Measurements from ENCODE around the gene NMT1. TPM values are rescaled to one million over a fixed set of nuclear protein-coding genes. Genes with fewer than 3 reads are reported as not detected.

Gene NMT1
- total and polyA plus RNA-seq, 2 of the 13 experiments (the other 11 are each of a cell fraction or from before 2014, with no cell fraction given): 75.7 to 142 TPM

GRCh38 chr17:45060382-45060796 is 728 bp upstream of the NMT1 start (continued):
- TF ChIP-seq ZNF275 (CRISPR knock-in tag; IDR thresholded peaks at IDR 0.05; ENCODE audit: borderline replicate concordance) (no peak), ZNF766 (CRISPR knock-in tag; IDR thresholded peaks at IDR 0.05; ENCODE audit: borderline replicate concordance) (no peak; the same call in 1 of the 2 replicates), SALL1 (CRISPR knock-in tag; IDR thresholded peaks at IDR 0.05) (no peak), ZNF256 (CRISPR knock-in tag; conservative IDR thresholded peaks at IDR 0.05) (no peak; the same call in 1 of the 2 replicates), RBFOX2 (IDR thresholded peaks at IDR 0.05; ENCODE audit: low read depth, low read length) (no peak), ZNF615 (CRISPR knock-in tag; IDR thresholded peaks at IDR 0.05; ENCODE audit: borderline replicate concordance) (no peak)

GRCh38 chr17:45061606-45062205 is 589 bp downstream of the NMT1 start:
- H3K36me3 ChIP-seq (replicated peaks in 1 of 2; ENCODE audit: control insufficient read depth in 1 of 2, insufficient read depth in 2 of 2, low read length in 2 of 2): peaks cover 0 to 5% of the 10 kb centered on the region in 2 experiments; a peak in 2 of 5 replicates
- no peaks in the 10 kb centered on the region; a peak in 1 of 5 replicates for H3K27me3 ChIP-seq (ENCODE audit: control insufficient read depth in 1 of 2, insufficient read depth in 2 of 2, low read length in 2 of 2)
- peak overlapping the region; percentile 94 for H3K27ac ChIP-seq (ENCODE audit: extremely low read length, insufficient read depth, low read length)
- H3K4me2 ChIP-seq (ENCODE audit: low read depth, low read length): peak overlapping the region; percentile 79
- CTCF ChIA-PET (ENCODE audit: low intra/inter-chr PET ratio, low total read pairs): no interaction called here
- 7% methylated on average over 15 of the region's 15 CpGs for whole genome bisulfite sequencing (ENCODE audit: low lambda C conversion rate)
- DNase-seq (ENCODE audit: low spot score) (no peak), FAIRE-seq (no peak), ATAC-seq (no peak)
- H2AFZ ChIP-seq (ENCODE audit: low read length): no peak overlapping the region
- TSS peak; percentile 84 for BruUV-seq (replicated peaks)
- H3K4me1 ChIP-seq (ENCODE audit: insufficient read depth, low read length): peaks cover 46% of the 10 kb centered on the region
- H3K79me2 ChIP-seq (ENCODE audit: insufficient read depth, low read length): peaks cover 54% of the 10 kb centered on the region
- POLR2A ChIA-PET: interaction anchor here (0.6 to 3.0 kb wide), 32 partner anchors 10 to 286 kb away, joined by 3 to 74 read pairs (median 5); partner anchors contain the start of genes ACBD4, DCAKD, EFTUD2 and HEXIM1
- in situ Hi-C loops (cut with HindIII; ENCODE audit: extremely low pct_ligation_motif_present, low pct_unique_long_range_greater_than_20kb) (no loop called here), intact Hi-C loops (cut with micrococcal nuclease; ENCODE audit: unreplicated experiment) (no loop called here)
- H3K9ac ChIP-seq (ENCODE audit: insufficient read depth, low read depth, low read length): peak overlapping the region; percentile 98
- H3K4me3 ChIP-seq (replicated peaks in 1 of 3; ENCODE audit: insufficient read depth in 1 of 3, low read depth in 2 of 3, low read length in 3 of 3): peak overlapping the region; percentile 91 to 99 (median 96)
- H4K20me1 ChIP-seq (ENCODE audit: insufficient read depth, low read length): peaks cover 3% of the 10 kb centered on the region; the same call in 1 of the 2 replicates
- no peaks in the 10 kb centered on the region for H3K9me3 ChIP-seq (ENCODE audit: low read length)
- TF ChIP-seq CBX1 (IDR thresholded peaks at IDR 0.05; ENCODE audit: low read depth) (peak; percentile 4), SP140L (CRISPR knock-in tag; IDR thresholded peaks at IDR 0.05; ENCODE audit: borderline replicate concordance) (0 out of 2 replicates have a peak, but pooled peaks have one; percentile 3), TOPORS (CRISPR knock-in tag; IDR thresholded peaks at IDR 0.05) (peak; percentile 56; the same call in 1 of the 2 replicates), STAT6 (CRISPR knock-in tag; IDR thresholded peaks at IDR 0.05; ENCODE audit: borderline replicate concordance) (0 out of 2 replicates have a peak, but pooled peaks have one; percentile 28), KDM5A (IDR thresholded peaks at IDR 0.05; ENCODE audit: borderline replicate concordance, low read length) (peak; percentile 81; the same call in 1 of the 2 replicates)

Measured in HepG2 (cell line).